A549 treated with AZD2906 at 1 μM for 4 hours (cell line): ENCODE data around the gene WDR64. TPM values are rescaled to one million over a fixed set of nuclear protein-coding genes. Genes with fewer than 3 reads are reported as not detected.

ENCODE experiments used
- total RNA-seq: library from RNA; stranded (reverse); fragments of 200-300 nt; extraction: Qiagen RNA extraction; gene quantifications from 5 replicates; pipeline ENCODE4 v1.2.3, GENCODE V29; 2022

Gene WDR64
- not detected in 5 replicates for total RNA-seq

GRCh38 chr1:241652012-241652411 is at the start of gene WDR64:
WDR64 (plus strand) TSS chr1:241652281; CDS start chr1:241652485, 204 bp downstream.

GRCh38 chr1:241640149-241640866 is 11.8 kb upstream of the WDR64 start, which contains the start of the genes CHML and OPN3:
CHML (minus strand) TSS chr1:241640369; CDS start chr1:241635766, 4,603 bp downstream.
OPN3 (minus strand) TSS chr1:241640369; CDS start chr1:241640254, 115 bp downstream.

GRCh38 chr1:241847796-241848685 is 196.0 kb downstream of the WDR64 start, which contains the start of gene EXO1:
EXO1 (plus strand) TSS chr1:241848204; CDS start chr1:241850426, 2,222 bp downstream.

Other genes with a start within 250 kb of the WDR64 start
- 81.2 to 86.5 TPM (median 85.4 TPM) in 5 replicates for gene FH, start 132.5 kb upstream of the WDR64 start, total RNA-seq
- 0.51 to 1.2 TPM (median 0.98 TPM) in 5 replicates for gene KMO, start 119.9 kb upstream of the WDR64 start, total RNA-seq
- 7.8 to 9.4 TPM (median 8.3 TPM) in 5 replicates for gene CHML, start 11.9 kb upstream of the WDR64 start, total RNA-seq
- 54.6 to 68.0 TPM (median 60.3 TPM) in 5 replicates for gene OPN3, start 11.9 kb upstream of the WDR64 start, total RNA-seq
- 18.9 to 30.5 TPM (median 21.0 TPM) in 5 replicates for gene EXO1, start 195.9 kb downstream of the WDR64 start, total RNA-seq